WI38 (cell line): Measurements from ENCODE around the gene ATCAY.
"Not testable (repeated sequence)": the region's sequence is repeated elsewhere in the genome, so short reads cannot be mapped to it uniquely, and the experiment has no call there.

Experiments used
- H3K4me3 ChIP-seq: 2 replicates; pipeline ENCODE4 v1.5.1; 2011; ENCODE audit warnings: low read depth, mild to moderate bottlenecking, control low read depth, low read length
- TF ChIP-seq, protein P1 (sequence below): IDR thresholded peaks from 2 replicates; pipeline ENCODE4 v1.5.1; 2012; ENCODE audit warnings: low read depth, mild to moderate bottlenecking, control low read depth, low read length

Gene ATCAY

GRCh38 chr19:3890591-3890990, 10.1 kb downstream of the ATCAY start:
- TF ChIP-seq, protein P1, sequence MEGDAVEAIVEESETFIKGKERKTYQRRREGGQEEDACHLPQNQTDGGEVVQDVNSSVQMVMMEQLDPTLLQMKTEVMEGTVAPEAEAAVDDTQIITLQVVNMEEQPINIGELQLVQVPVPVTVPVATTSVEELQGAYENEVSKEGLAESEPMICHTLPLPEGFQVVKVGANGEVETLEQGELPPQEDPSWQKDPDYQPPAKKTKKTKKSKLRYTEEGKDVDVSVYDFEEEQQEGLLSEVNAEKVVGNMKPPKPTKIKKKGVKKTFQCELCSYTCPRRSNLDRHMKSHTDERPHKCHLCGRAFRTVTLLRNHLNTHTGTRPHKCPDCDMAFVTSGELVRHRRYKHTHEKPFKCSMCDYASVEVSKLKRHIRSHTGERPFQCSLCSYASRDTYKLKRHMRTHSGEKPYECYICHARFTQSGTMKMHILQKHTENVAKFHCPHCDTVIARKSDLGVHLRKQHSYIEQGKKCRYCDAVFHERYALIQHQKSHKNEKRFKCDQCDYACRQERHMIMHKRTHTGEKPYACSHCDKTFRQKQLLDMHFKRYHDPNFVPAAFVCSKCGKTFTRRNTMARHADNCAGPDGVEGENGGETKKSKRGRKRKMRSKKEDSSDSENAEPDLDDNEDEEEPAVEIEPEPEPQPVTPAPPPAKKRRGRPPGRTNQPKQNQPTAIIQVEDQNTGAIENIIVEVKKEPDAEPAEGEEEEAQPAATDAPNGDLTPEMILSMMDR: no peak
- no peak overlapping the region for H3K4me3 ChIP-seq

DNA sequence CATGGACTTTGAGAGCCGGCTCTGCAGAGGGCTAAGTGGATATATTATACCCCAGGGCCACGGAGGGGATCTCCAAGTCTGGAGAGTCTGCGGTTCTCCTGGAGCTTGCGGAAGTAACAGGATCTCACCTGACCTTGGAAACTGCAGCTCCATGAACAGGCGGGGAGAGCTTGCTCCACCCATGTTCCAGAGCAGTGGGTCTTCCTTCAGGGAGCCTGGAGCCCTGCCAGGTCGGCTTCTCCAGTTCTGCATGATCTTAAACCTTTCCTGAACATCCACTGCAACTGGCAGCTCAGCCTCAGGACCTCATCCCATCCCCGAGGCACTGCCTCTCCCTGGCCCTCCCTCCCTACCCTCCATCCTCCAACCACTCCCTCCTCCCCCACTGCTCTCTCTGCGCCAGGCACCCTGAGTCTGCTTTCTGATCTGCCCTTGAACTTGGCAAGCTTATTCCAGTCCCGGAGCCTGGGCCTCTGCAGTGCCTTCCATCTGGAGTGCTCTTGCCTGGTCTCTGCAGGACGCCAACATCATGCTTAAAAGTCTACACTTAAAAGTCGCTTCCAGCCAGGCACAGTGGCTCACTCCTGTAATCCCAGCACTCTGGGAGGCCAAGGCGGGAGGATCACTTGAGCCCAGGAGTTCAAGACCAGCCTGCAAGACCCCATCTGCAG, 13.2 kb downstream of the ATCAY start:
- H3K4me3 ChIP-seq: no peak overlapping the region
- TF ChIP-seq, protein P1: no peak

GRCh38 chr19:3894959-3895358, 14.5 kb downstream of the ATCAY start:
- H3K4me3 ChIP-seq: not testable (repeated sequence)

GRCh38 chr19:3895788-3896187, 15.3 kb downstream of the ATCAY start:
- TF ChIP-seq, protein P1: no peak
- H3K4me3 ChIP-seq: no peak overlapping the region

DNA sequence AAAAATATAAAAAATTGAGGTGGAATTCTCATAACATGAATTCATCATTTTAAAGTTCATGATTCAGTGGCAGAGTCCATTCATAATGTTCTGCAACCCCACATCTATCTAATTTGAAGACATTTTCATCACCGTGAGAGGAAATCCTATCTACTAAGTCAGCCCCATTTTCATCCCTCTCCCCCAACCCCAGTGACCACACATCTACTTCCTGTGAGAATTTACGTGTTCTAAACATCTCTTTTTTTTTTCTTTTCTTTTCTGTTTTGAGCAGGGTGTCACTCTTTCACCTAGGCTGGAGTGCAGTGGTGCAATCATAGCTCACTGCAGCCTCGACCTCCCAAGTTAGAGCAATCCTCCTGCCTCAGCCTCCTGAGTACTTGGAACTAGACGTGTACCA, 17.5 kb downstream of the ATCAY start:
- no peak overlapping the region for H3K4me3 ChIP-seq
- TF ChIP-seq, protein P1: no peak

GRCh38 chr19:3898426-3898825, 17.9 kb downstream of the ATCAY start:
- TF ChIP-seq, protein P1: no peak
- no peak overlapping the region for H3K4me3 ChIP-seq

DNA sequence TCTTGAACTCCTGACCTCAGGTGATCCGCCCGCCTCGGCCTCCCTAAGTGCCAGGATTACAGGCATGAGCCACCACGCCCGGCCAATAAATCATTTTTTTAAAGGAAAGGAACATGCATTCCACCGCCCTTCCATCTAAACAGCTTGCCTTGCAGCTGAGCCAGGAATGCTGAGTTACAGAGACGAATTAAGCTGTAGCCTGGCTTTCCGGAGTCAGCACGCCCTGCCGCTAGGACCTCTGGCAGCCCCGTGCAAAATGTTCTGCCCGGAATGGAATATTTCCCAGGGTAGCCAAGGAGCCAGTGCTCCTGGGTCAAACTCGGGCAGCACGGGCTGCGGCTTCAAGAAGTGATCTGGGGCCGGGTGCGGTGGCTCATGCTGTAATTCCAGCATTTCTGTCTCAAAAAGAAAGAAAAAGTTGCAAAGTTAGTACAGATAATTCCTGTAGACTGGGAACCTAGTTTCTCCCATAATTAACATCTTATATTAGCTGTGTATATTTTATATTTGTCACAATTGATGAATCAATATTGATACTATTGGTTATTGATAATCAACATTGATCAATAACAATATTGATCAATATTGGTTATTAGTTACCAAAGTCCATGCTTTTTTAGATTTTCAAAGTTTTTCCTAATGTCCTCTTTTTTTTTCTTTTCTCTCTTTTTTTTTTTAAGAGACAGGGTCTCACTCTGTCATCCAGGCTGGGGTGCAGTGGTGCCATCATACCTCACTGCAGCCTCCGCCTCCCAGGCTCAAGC, 19.2 kb downstream of the ATCAY start:
- no peak overlapping the region for H3K4me3 ChIP-seq

More for the DNA sequence above, 19.2 kb downstream of the ATCAY start:
- TF ChIP-seq, protein P1: no peak
